Measurements from ENCODE around the gene TTLL11. TPM values are rescaled to one million over a fixed set of nuclear protein-coding genes. Genes with fewer than 3 reads are reported as not detected.

The TTLL11 gene
- total and polyA plus RNA-seq, 2 of the 8 experiments (the other 6 are each of a cell fraction or from before 2014, with no cell fraction given): 0.56 to 0.80 TPM

- H2BK120ac ChIP-seq (replicated peaks; ENCODE audit: low read depth, low read length): no peak overlapping the region
- H3K4me3 ChIP-seq (ENCODE audit: extremely low read depth in 1 of 4, insufficient read depth in 2 of 4, low read depth in 3 of 4, low read length in 4 of 4): no peak overlapping the region
- H3K9me3 ChIP-seq (ENCODE audit: insufficient read depth in 2 of 2, low read depth in 1 of 2, low read length in 1 of 2): no peaks in the 10 kb centered on the region
- H3K4ac ChIP-seq (replicated peaks; ENCODE audit: insufficient read length, low read depth, low read length): no peak overlapping the region
- no peak overlapping the region for H2AFZ ChIP-seq (ENCODE audit: low read length)
- CTCF ChIA-PET (ENCODE audit: partially characterized antibody): interaction anchor here (0.6 to 8.7 kb wide), 26 partner anchors 9 to 712 kb away, joined by 3 to 405 read pairs (median 5); no protein-coding TSS in a partner anchor
- POLR2A ChIA-PET (ENCODE audit: partially characterized antibody): interaction anchor here (1.2 to 2.3 kb wide), 4 partner anchors 9 to 249 kb away, joined by 3 to 9 read pairs (median 4); no protein-coding TSS in a partner anchor
- no peak overlapping the region for H4K5ac ChIP-seq (ENCODE audit: insufficient read length, low read depth, low read length)
- H3K79me1 ChIP-seq (ENCODE audit: low read depth, low read length): no peaks in the 10 kb centered on the region
- no peak overlapping the region for H3K9ac ChIP-seq (replicated peaks in 1 of 4; ENCODE audit: extremely low read depth in 1 of 4, low read depth in 3 of 4, low read length in 3 of 4)
- peaks cover 5% of the 10 kb centered on the region; the same call in 1 of the 2 replicates for H3K23me2 ChIP-seq (ENCODE audit: low read depth, low read length)
- DNase-seq (ENCODE audit: low read depth in 1 of 2, low spot score in 2 of 2) (no peak), FAIRE-seq (no peak)
- H4K20me1 ChIP-seq (replicated peaks in 1 of 2; ENCODE audit: control insufficient read depth in 1 of 2, insufficient read depth in 2 of 2, low read length in 2 of 2): no peaks in the 10 kb centered on the region
- H2BK5ac ChIP-seq (ENCODE audit: low read depth, low read length): no peak overlapping the region
- H3K4me2 ChIP-seq (ENCODE audit: insufficient read depth in 1 of 2, low read depth in 2 of 2, low read length in 2 of 2): no peak overlapping the region
- no peak overlapping the region for H4K8ac ChIP-seq (ENCODE audit: extremely low read depth, insufficient read depth, low read length)
- H4K91ac ChIP-seq (replicated peaks; ENCODE audit: insufficient read length, low read length): no peak overlapping the region
- no peak overlapping the region for H2BK15ac ChIP-seq (ENCODE audit: low read length)
- H3K27me3 ChIP-seq (replicated peaks in 1 of 4; ENCODE audit: control insufficient read depth in 3 of 4, extremely low read depth in 1 of 4, insufficient read depth in 3 of 4, low read length in 3 of 4): peaks cover 0 to 10% (median 5%) of the 10 kb centered on the region in 4 experiments; a peak in 5 of 7 replicates
- H3K4me1 ChIP-seq (replicated peaks in 1 of 4; ENCODE audit: control insufficient read depth in 3 of 4, insufficient read depth in 4 of 4, low read length in 3 of 4): no peaks in the 10 kb centered on the region
- no peak overlapping the region for H2BK20ac ChIP-seq (ENCODE audit: low read length)
- no peak overlapping the region for H2AK5ac ChIP-seq (ENCODE audit: low read depth, low read length)
- H3K56ac ChIP-seq (replicated peaks; ENCODE audit: insufficient read length, low read depth, low read length): no peak overlapping the region
- H3K27ac ChIP-seq (ENCODE audit: low read depth, low read length): no peak overlapping the region
- no peak overlapping the region for H3K14ac ChIP-seq (ENCODE audit: insufficient read length)
- H2BK12ac ChIP-seq (ENCODE audit: low read depth, low read length): no peak overlapping the region
- 86% methylated on average over 8 of the region's 8 CpGs; no CpG with 5 or more reads in 1 of the 2 experiments for WGBS, 2 experiments (ENCODE audit: extremely low coverage in 1 of 2, insufficient coverage in 1 of 2, insufficient read length in 1 of 2, insufficient replicate concordance in 2 of 2, low coverage in 1 of 2, low lambda C conversion rate in 2 of 2, missing lambda C conversion rate in 1 of 2)
- no peaks in the 10 kb centered on the region for H3K36me3 ChIP-seq (ENCODE audit: control insufficient read depth in 2 of 4, insufficient read depth in 4 of 4, low read length in 3 of 4)
- H3K79me2 ChIP-seq (ENCODE audit: control insufficient read depth in 1 of 2, insufficient read depth in 2 of 2, low read length in 2 of 2): no peaks in the 10 kb centered on the region
- H3K23ac ChIP-seq (ENCODE audit: insufficient read length): no peak overlapping the region
- H3K18ac ChIP-seq (ENCODE audit: extremely low read depth, low read length): no peak overlapping the region
Measured at GRCh38 chr9:122097679-122098315, 4.7 kb upstream of the TTLL11 start.

All from H1 (cell line).